HuH-7.5 (cell line): ENCODE results near the gene LYRM7.
"Not testable (repeated sequence)": the region's sequence is repeated elsewhere in the genome, so short reads cannot be mapped to it uniquely, and the experiment has no call there.

Experiments
- DNase-seq: peaks from one replicate; pipeline ENCODE4 v3.0.0; 2011; ENCODE audit warnings: low spot score

The LYRM7 gene

DNA sequence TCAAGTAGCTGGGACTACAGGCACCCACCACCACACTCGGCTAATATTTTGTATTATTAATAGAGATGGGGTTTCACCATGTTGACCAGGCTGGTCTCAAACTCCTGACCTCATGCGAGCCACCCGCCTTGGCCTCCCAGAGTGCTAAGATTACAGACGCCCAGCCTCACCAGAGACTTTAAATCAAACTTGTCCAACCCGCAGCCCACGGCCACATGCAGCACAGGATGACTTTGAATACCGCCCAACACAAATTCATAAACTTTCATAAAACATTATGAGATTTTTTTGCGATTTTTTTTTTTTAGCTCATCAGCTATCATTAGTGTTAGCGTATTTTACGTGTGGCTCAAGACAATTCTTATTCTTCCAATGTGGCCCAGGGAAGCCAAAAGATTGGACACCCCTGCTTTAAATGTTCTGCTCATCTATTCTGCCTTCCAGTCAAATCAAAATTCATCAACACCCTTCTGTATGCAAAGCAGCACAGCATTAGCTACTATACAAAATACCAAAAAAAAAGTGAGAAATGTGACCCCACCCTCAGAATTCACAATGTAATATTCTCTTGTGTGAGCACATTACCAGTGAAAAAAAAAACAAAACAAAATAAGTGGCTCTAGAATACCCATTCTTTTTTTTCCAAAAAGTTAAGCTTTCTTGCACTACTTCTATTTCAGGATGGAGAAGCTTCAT is 50.4 kb downstream of the LYRM7 start:
- DNase-seq: no peak

GRCh38 chr5:131221888-131222287 is 51.1 kb downstream of the LYRM7 start:
- no peak for DNase-seq

GRCh38 chr5:131222731-131223130 is 52.0 kb downstream of the LYRM7 start:
- DNase-seq: no peak

GRCh38 chr5:131223751-131224386 is 53.1 kb downstream of the LYRM7 start:
- DNase-seq: no peak

DNA sequence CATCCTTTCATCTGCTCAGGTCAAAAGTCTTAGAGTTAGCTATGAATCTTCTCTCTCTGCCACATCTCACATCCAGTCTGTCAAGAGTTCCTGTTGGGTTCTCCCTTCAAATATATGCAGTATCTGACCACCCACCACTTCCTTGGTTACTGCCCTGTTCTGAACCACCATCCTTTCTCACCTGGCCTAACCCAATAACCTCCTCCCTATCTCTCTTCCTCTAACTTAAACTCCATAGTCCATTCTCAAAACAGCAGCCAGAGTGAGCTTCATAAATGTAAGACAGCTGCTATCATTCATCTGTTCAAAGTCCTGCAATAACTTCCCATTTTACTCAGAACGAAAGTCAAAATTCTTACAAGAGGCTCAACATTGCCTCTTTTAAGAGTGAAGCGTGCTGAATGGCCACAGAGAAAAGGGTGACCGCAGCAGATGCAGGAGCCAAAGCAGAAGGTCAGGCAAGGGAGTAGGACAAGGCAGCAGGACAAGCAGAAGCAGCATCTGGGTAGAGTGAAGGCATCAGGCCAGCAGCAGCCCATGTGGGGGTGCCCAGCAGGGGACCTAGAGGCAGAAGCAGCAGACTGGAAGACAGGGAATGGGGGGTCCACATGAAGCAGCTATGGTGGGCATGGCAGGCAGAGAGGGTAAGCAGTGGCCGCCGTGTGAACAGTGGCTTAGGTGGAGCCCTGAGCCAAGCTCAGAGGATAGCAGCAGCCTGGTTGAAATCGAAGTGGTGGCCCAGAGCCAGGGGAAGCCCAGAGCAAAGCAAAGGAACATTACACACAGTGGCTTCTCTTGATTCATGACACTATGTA is 53.9 kb downstream of the LYRM7 start:
- DNase-seq: no peak

- DNase-seq: no peak
Measured at GRCh38 chr5:131225282-131225974, 54.7 kb downstream of the LYRM7 start.

DNA sequence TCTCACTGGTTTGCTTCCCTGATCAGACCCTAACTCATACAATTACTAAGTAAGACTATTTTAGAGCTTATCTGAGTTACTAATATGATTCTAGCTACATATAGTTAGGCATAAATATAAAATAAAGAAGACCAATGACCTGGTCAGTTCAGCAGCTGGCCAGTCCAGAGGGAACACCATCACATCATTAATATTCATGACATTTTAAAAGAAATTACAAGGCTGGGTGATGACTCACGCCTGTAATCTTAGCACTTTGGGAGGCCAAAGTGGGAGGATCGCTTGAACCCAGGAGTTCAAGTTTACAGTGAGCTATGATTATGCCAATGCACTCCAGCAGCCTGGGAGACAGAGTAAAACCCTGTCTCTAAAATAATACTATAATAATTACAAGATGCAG is 56.2 kb downstream of the LYRM7 start:
- DNase-seq: no peak

GRCh38 chr5:131228646-131229045 is 57.9 kb downstream of the LYRM7 start:
- DNase-seq: no peak

DNA sequence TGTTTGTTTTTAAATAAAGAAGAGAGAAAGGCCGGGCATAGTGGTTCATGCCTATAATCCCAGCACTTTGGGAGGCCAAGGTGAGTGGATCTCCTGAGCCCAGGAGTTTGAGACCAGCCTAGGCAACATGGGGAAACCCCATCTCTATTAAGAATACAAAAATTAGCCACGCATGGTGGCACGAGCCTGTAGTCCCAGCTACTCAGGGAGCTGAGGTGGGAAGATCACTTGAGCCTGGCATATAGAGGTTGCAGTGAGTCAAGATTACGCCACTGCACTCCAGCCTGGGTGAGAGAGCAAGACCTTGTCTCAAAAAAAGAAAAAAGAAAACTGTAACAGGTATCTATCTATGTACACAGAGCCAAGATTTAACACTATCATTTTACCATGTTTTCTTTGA is 58.9 kb downstream of the LYRM7 start:
- DNase-seq: no peak

DNA sequence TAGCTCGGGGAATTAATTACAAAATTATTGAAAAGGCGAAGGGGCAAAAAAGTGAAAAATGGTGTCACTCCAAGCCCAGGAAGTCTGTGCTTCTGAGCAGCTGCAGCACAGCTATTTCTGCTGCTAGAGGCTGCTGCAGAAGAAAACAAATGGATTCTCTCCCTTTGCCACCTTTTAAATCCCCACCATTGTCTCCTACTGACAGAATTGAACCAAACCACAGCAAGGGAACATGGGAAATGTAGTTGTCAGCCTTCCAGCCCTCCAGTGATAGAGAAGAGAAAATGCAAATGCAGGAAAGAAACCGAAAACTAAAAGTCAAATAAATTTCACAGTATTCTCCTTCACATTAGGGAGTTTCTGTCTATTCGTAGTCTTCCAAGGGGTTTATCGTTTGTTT is 59.7 kb downstream of the LYRM7 start:
- DNase-seq: no peak

DNA sequence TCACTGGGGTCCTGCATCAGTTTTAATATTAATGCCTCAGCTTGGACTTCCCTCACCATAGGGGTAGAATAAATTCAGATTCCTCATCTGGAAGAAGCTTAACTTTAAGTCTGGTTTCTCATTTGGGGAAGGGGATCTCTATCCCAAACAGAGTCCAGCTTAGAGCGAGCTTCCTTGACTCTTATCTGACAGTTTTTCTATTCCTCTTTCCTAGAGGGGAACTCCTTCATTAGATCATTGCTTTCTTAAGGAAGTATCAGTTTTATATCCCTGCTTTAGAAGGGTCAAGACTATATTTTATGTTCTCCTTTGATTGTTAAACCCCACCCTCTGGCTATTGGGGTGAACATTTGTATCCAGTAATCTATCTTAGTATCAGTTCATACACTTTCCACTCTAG is 68.9 kb downstream of the LYRM7 start:
- no peak for DNase-seq

GRCh38 chr5:131242728-131243255 is 72.0 kb downstream of the LYRM7 start:
- DNase-seq: no peak

GRCh38 chr5:131245312-131245711 is 74.6 kb downstream of the LYRM7 start:
- DNase-seq: no peak

DNA sequence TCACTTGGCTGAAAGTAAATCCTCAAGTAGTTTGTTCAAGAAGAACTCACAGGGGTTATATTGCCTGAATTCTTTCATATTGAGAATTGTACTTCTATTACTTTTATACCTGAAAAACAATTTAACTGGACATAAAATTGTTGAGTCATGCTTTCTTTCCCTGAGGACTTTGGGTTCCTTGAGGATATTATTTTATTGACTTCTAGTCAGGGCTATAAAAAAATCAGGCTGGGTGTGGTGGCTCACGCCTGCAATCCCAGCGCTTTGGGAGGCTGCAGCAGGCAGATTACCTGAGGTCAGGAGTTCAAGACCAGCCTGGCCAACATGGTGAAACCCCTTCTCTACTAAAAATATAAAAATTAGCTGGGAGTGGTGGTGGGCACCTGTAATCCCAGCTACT is 75.2 kb downstream of the LYRM7 start:
- no peak for DNase-seq

DNA sequence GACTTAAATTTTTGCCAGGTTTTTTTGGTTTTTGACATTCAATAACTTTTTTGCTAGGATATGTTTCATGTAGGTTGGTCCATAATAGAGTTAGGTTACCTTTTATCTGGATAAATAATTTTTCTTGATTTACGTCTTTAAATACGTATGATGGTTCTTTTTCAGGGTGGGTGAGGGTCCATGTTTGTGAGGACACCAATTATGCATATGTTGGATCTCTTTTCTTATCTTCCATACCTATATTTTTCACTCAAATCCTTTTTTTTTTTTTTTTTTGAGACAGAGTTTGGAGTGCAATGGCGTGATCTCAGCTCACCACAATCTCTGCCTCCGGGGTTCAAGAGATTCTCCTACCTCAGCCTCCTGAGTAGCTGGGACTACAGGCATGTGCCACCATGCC is 75.8 kb downstream of the LYRM7 start:
- DNase-seq: no peak

- DNase-seq: no peak
Measured at GRCh38 chr5:131250751-131251475, 80.2 kb downstream of the LYRM7 start.

DNA sequence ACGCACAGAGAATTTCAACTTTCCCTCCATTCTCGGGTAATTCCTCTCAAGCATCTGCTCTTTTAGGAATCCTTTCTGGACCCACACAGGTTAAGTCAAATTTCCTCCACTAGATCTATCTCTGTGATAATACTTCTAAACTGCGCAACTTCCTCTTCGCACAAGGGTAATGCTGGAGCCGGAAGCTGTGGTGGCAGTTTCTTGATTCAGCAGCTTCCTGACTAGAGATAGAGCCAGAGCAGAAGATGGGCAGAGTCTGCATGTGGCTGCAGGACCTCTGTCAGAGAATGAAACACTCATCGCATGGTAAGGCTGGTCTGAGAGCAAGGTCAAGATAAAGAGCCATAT is 82.1 kb downstream of the LYRM7 start:
- no peak for DNase-seq

DNA sequence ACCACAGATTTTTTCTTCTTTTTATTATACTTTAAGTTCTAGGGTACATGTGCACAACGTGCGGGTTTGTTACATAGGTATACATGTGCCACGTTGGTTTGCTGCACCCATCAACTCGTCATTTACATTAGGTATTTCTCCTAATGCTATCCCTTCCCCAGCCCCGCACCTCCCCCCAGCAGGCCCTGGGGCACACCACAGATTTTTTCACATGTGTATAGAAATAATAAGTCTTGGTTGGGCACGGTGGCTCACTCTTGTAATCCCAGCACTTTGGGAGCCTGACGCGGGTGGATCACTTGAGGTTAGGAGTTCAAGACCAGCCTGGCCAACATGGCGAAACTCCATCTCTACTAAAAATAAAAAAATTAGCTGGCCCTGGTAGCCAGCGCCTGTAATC is 83.3 kb downstream of the LYRM7 start:
- DNase-seq: not testable (repeated sequence)

- no peak for DNase-seq
Measured at GRCh38 chr5:131254741-131255140, 84.0 kb downstream of the LYRM7 start.
